GM19240 (cell line): ENCODE results near the gene MPLKIP.
"Not testable (repeated sequence)": the region's sequence is repeated elsewhere in the genome, so short reads cannot be mapped to it uniquely, and the experiment has no call there.

Experiments
- DNase-seq: peaks from one replicate; pipeline ENCODE4 v3.0.0; 2011; ENCODE audit warnings: low spot score; ENCODE audit not compliant: insufficient read length

MPLKIP gene

DNA sequence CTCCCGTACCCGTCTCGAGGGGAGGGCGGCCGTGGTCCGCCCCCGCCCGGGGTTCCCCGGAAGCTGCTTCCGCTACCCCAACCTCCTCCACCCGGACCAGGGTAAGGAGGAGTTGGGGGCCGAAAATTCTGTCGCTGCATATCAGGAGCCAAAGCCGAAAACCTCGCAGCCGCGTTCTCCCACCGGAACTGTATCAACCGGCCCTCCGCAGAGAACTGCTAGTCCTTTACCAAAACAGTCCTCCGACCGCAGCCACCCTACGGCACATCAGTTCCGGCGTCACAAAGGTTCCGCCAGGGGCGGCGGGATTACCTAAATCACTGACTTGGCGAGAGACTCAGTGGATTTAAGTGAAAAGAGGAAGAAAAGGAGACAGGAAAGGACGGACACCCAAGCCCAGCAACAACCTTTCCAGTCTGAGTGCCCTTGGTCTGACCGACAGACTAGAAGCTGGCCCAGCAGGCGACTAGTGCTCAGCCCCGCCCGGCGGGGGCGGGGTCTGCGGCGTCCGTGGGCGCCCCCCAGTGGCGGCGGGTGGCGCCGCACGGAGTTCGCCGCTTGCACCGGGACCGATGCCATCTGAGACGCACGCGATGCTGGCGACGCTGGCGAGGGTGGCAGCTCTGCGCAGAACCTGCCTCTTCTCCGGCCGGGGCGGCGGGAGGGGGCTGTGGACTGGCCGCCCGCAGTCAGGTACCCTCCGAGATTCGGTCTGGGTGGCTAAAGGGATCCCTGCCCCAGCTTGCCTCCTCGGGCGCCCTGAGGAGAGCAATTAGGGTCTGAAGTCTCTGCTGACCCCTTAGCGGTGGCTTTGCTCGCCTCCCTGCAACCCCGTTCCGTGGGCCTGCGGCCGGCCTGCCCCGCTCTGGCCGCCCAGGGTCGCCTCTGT, at the start of gene MPLKIP, which contains the start of gene SUGCT:
MPLKIP (minus strand) TSS at position 195 of the 889 bp plus-strand sequence; CDS start at position 140, 55 bp downstream.
SUGCT (plus strand) TSS at position 578 of the 889 bp plus-strand sequence.
- peak; percentile 75 for DNase-seq

DNA sequence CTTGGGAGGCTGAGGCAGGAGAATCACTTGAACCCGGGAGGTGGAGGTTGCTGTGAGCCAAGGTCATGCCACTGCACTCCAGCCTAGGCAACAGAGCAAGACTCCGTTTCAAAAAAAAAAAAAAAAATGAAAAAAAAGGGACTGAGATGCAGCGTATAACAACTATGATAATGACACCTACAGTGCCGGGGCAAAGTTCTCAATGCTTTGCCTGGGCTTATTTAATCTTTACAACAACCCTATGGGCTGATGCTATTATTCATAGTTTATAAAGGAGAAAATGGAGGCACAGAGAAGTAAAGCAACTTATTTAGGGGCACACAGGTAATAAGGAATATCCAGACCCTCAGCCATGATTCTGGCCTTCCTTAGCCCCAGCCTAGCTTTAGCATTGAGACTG, 48.0 kb upstream of the MPLKIP start:
- DNase-seq = no peak

DNA sequence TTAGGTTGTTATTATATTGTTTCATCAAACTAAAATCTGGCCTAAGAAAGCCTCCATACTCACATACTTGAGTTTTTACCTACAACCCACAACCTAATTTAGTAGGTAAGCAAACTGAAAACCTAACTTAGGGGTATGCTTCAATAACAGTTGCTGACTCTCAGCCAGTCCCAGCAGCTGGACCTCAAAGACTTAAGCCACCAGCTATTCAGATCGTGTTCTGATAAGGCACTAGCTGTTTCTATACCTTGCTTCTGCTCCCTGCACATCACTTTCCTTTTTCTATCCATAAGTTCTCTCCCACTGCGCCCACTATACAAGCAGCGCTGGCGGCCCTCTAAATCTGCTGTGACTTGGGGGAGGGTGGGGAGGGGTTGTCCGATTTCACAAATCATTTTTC, 42.6 kb upstream of the MPLKIP start:
- no peak for DNase-seq

DNA sequence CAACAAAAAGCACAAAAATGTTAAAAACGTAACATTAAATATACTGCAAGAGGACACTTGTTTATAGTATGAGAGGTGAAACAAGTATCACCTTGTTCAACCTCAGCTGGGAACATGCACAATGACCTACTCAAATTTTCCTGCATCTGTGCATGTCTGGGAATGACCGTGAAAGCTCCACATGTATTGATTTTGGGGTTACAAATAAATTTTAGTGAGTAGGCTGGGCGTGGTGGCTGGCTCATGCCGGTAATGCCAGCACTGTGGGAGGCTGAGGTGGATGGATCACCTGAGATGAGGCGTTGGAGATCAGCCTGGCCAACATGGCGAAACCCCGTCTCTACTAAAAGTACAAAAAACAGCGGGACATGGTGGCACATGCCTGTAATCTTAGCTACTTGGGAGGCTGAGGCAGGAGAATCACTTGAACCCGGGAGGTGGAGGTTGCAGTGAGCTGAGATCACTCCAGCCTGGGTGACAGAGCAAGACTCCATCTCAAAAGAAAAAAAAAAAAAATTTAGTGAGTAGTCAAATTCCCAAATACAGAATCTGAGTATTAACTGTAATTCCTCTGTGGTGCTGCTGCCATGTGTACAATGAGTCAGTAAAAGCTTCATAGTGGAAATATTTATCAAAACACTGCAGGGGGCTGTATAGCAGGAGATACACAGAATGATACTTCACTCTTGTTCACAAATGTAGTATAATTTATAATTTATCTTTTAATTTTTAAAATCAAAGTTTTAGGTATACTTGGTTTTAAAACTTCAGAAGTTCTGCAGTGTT, 41.5 kb upstream of the MPLKIP start:
- no peak for DNase-seq

DNA sequence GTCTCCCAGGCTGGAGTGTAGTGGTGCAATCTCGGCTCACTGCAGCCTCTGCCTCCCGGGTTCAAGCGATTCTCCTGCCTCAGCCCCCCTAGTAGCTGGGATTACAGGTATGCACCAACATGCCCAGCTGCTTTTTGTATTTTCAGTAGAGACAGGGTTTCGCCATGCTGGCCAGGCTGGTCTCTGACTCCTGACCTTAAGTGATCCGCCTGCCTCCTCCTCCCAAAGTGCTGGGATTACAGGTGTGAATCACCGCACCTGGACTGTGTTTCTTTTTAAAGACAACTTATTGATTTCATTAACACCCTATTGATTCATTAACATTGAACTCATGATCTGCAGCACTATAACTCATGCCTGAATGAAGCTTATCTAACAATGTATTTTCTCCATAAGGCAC, 40.8 kb upstream of the MPLKIP start:
- DNase-seq = not testable (repeated sequence)

DNA sequence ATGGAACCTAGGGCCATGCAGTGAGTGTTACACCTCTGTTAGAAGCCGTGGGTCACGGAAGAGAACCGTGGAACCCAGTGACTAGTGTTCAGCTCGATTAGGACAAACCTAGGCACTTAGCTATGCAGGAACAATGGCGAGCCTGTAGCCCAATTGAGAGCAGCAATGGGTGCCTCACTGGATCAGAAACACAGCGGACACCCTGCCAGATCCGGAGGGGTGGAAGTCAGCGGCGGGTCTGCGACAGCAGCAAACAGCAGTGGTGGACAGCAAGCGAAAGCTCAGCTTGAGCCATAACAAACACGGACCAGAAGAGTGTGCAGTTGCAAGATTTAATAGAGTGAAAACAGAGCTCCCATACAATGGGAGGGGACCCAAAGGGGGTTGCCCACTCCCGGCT, 38.7 kb upstream of the MPLKIP start:
- not testable (repeated sequence) for DNase-seq

DNA sequence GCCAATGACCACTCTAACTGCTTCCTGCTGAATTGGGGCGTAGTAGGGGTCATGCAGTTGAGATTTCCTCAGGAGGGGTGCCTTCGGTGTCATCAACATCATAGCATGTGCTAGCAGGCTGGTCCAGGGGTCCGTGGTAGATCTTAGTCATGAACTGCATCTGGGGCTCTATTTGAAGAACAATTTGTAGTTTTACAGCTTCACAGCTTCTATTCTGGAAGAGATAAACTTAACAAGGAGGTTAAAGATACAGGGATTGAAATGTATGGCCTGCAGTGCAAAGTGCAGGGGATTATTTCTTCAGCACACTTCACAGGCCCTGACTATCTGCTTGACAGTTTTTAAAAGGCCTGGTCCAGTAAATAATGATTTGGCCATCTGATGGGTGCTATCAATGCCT, 33.8 kb upstream of the MPLKIP start:
- DNase-seq = not testable (repeated sequence)

DNA sequence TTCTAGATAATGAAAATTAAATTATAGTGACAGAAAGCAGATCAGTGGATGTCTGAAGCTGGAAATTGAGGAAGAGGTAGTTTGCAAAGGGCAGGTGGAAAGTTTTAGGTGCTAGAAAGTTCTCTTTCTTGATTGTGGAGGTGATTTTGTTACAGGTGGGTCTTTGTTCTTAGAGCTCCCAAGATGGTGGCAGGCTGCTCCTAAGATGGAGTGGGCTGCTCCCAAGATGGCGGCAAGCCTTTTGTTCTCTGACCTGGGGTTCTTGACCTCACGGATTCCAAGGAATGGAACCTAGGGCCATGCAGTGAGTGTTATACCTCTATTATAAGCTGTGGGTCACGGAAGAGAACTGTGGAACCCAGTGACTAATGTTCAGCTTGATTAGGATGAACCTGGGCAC, 32.9 kb upstream of the MPLKIP start:
- DNase-seq = no peak

DNA sequence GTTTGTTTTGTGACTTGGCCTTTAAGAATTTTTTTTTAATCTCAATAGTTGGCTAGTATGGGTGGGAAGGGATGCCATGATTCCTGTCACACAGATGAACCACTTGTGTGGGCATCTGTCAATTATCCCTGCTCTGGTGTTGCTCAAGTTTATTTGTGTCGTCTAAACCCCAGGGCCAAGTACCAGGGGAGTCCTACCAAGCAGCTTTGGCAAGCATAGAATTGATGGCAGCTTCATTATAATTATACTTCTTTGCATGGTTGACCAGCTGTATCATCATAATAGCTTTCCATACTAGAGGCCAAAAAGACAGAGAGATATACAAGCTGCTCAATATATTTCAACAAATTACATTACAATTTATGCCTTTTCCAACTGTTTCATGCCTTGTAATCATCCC, 30.8 kb upstream of the MPLKIP start:
- no peak for DNase-seq

DNA sequence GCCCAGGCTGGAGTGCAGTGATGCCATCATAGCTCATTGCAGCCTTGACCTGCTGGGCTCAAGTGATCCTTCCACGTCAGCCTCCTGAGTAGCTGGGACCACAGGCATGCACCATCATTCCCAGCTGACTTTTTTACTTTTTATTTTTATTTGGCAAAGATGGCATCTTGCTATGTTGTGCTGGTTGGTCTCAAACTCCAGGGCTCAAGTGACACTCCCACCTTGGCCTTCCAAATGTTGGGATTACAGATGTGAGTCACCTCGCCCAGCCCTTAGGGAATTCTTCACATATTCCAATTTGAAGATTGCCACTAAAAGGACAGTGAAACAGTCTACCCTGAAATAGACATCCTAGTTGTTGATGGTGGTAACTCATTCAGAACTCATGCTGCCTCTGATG, 28.1 kb upstream of the MPLKIP start:
- DNase-seq = no peak

DNA sequence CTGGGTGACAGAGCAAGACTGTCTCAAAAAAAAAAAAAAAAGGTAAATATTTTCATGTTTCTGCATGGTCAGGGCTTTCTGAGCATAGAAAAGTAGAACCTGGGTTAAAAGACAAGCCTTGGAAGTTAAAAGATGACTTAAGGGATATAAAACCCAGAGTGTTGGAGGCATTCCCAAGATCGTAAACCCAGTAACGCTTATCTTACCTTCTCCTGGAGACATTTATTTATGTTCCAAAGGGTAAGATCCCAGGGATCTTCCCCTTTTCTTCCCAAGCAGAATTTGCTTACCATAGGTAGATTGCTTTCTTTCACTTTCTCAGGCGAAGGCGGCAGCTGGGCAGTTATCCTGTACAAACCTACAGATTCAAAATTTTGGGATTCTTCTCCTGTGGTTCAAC, 22.6 kb upstream of the MPLKIP start:
- no peak for DNase-seq

DNA sequence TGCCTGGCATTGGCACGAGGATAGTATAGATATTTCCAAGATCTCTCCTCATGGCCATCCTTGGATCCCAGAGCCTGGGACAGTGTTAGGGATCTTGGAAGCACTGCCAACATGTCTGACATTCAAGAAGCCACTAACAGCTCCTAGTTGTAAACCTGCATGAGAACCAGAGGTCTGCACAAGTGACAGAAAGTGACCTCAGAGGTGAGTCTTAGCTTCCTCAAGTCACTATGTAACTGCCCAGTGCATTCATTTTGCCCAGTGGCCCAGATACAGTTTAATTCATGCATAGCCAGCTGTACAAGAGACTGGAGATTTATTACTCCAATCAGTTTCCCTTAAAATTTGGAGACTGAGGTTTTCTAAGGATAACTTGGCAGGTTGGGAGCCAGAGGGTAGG, 17.1 kb upstream of the MPLKIP start:
- no peak for DNase-seq

DNA sequence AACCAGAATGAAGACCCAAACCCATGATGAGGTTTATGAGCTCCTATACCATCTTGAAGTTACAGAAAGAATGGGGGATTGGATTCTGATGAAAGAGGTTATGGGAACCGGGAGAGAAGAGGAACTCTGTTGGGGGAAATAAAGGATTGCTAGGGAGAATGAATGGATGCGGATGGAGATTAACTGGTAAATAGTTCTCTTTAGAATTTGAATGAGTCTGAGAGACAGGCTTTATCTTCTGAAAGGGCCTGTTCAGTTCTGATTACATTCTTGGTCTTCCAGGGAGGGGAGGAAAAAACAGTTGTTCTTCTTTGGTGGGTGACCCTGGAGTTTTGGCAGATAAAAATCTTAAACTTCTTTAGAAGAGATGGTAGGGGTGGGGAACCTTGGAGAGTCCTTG, 14.2 kb upstream of the MPLKIP start:
- DNase-seq = no peak

DNA sequence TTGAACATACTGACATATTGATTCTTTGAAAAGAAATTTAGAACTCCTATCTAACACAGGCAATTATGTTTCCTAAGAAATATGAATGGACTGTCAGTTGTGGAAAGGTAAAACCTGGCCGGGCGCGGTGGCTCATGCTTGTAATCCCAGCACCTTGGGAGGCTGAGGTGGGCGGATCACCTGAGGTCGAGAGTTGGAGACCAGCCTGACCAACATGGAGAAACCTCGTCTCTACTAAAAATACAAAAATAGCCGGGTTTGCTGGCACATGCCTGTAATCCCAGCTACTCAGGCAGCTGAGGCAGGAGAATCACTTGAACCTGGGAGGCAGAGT, 13.8 kb upstream of the MPLKIP start:
- not testable (repeated sequence) for DNase-seq

DNA sequence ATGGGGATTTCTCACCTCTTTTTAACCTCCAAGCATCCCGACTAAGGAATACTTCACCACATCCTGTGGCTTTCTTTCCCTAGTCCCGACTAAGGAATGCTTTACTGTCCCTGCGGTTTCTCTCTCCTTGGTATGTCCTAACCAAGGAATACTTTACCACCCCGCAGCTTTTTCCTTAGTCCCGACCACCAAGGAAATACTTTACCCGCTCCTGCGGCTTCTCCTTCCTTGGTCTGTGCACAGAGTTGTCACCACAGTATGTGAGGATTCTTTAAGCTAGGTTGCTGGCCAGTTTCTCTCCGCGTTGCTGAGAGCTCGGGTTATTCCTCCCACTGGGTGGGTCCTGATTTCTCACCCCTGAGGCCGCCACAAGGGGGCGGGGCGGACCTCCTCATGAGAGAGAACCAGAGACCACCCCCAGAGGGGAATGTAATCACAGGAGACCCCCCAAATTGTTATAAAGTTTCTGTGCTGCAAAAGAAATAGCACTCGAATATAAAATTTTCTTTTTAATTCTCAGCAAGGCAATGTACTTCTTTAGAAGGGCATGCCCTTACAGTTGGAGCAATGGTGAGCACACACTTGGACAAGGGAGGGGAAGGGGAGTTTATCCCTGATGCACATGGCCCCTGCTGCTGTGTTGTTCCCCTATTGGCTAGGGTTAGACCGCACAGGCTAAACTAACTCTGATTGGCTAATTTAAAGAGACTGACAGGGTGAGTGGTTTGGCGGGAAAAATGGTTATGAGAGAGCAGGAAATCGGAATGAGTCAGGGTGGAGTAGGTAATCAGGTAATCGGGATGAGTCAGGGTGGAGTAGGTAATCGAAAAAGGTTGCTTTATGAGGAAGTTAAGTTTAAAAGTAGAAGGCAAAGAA, 13.2 kb upstream of the MPLKIP start:
- no peak for DNase-seq

DNA sequence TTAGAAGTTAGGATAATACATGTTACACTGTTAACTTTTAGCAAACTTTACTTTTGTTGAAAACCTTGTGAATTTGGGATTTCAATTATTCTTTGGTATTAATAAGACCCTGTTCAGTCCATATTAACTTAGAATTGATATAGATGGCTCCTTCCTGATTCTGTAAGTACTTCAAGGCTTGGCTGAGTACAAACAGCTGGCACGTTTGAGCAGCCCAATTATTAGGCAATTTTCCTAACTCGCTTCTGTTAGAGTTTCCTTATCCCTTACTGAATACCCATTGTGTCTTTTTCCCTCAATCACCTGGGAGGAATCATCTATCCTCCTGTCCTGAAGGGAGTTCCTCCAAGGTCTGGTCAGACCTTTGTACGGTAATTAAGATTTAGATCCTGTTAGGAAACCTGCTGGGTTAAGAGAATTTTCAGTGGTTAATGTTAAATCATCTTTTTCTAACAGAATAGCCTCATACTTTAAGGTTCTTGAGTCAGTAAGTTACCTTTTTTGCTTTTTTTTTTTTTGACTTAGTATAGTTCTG, 11.2 kb upstream of the MPLKIP start:
- not testable (repeated sequence) for DNase-seq

DNA sequence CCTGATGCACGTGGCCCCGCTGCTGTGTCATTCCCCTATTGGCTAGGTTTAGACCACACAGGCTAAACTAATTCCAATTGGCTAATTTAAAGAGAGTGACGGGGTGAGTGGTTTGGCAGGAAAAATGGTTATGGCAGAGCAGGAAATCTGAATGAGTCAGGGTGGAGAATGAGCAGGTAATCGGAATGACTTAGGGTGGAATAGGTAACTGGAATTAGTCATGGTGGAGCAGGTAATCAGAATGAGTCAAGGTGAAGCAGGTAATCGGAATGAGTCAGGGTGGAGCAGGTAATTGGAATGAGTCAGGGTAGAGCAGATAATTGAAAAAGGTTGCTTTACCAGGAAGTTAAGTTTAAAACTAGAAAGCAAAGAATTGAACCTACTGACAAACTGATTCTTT, 7.5 kb upstream of the MPLKIP start:
- not testable (repeated sequence) for DNase-seq

DNA sequence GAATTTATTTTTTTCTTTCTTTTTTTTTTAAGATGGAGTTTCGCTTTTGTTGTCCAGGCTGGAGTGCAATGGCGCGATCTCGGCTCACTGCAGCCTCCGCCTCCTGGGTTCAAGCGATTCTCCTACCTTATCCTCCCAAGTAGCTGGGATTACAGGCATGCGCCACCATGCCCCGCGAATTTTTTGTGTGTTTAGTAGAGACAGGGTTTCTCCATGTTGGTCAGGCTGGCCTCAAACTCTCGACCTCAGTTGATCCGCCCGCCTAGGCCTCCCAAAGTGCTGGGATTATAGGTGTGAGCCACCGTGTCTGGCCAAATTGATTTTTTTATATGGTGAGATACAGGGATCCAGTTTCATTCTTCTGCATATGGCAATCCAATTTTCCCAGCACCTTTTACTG, 5.5 kb upstream of the MPLKIP start:
- not testable (repeated sequence) for DNase-seq

DNA sequence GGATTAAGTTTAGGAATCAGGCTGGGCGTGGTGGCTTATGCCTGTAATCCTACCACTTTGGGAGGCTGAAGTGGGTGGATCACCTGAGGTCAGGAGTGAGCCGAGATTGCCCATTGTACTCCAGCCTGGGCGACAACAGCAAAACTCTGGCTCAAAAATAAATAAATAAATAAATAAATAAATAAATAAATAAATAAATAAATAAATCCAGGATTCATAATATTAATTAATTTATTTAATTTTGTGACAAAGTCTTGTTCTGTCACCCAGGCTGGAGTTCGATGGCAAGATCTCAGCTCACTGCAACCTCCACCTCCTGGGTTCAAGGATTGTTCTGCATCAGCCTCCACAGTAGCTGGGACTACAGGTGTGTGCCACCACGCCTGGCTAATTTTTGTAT, 4.6 kb upstream of the MPLKIP start:
- DNase-seq = no peak

DNA sequence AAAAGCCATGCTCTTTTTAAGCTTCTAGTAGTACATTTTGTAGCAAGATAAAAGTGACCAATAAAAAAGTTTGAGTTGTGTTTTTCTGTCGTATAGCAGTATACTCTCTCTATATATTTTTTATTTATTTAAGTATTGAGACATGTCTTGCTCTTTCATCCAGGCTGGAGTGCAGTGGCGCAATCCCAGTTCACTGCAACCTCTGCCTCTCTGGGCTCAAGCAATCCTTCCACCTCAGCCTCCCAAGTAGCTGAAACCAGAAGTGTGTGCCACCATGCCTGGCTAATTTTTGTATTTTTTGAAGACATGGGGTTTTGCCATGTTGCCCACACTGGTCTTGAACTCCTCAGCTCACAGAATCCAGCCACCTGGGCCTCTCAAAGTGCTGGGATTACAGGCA, 3.1 kb upstream of the MPLKIP start:
- DNase-seq = no peak

DNA sequence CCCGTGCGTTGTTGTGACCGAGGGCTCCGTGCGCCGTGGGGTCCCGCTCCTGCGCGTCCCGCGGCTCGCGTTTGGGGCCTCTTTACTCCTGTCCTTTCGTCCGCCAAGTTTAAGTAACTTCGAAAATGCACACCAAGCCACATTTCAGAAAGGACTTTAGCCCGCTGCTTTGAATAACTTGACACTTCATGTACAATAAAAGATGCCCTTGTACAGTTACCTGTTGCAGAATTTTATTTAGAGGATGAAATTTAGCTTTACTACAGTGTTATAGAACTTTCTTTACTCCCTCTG, 842 bp upstream of the MPLKIP start:
- DNase-seq = no peak
